PC-3 (cell line): Measurements from ENCODE around the gene SFMBT2.

Experiments used
- CTCF ChIP-seq: fragments of 300-600 bp; sonication (generic); conservative IDR thresholded peaks from 2 replicates; pipeline ENCODE4 v1.5.1; 2017; ENCODE audit warnings: antibody characterized with exemption, low read depth, mild to moderate bottlenecking, low read length
- EZH2phosphoT487 ChIP-seq: fragments of 300-600 bp; sonication (generic); IDR thresholded peaks from 2 replicates; pipeline ENCODE4 v1.6.1; 2018; ENCODE audit warnings: mild to moderate bottlenecking, antibody characterized with exemption, low read length, borderline replicate concordance

- TF ChIP-seq CTCF (no peak), EZH2phosphoT487 (no peak)
Measured at GRCh38 chr10:7159928-7160327, 250.9 kb downstream of the SFMBT2 start.
